HG02678 (cell line): ENCODE data around the gene TAT.
"Not testable (repeated sequence)": the region's sequence is repeated elsewhere in the genome, so short reads cannot be mapped to it uniquely, and the experiment has no call there.

Source experiments
- ATAC-seq: cut with Tn5 transposase; IDR thresholded peaks from one replicate; pipeline ENCODE4 v1.9.1; 2021; ENCODE audit warnings: mild to moderate bottlenecking, moderate library complexity; ENCODE audit not compliant: unreplicated experiment

The TAT gene

GRCh38 chr16:71585318-71585703 lies 8.4 kb upstream of the TAT start:
- no peak for ATAC-seq

GRCh38 chr16:71584543-71585317 lies 7.8 kb upstream of the TAT start:
- no peak for ATAC-seq

GRCh38 chr16:71582553-71582848 lies 5.6 kb upstream of the TAT start:
- ATAC-seq = not testable (repeated sequence)

- no peak for ATAC-seq
Observed at GRCh38 chr16:71574702-71575101, 2.2 kb downstream of the TAT start.

GRCh38 chr16:71573387-71574094 lies 3.4 kb downstream of the TAT start:
- no peak for ATAC-seq

- no peak for ATAC-seq
Observed at GRCh38 chr16:71572497-71573116, 4.3 kb downstream of the TAT start.

DNA sequence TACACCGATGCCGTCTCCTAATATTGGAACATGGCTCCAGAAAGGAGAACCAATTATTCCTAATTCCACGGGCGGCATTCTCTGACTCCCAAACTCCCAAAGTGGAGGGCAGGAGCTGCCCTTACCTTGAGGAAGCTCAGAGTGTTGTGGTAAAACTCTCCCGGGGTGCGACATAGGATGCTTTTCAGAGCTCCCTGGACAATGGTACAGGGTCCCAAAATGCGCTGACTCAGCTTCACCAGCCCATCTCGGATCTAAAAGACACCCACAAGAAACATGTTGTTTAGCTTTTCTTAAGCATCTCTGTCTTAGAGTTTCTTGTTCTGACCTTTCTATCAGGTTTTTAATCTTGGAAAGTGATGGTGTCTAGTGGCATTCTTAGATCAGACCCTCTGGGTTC lies 6.7 kb downstream of the TAT start:
- ATAC-seq = no peak

DNA sequence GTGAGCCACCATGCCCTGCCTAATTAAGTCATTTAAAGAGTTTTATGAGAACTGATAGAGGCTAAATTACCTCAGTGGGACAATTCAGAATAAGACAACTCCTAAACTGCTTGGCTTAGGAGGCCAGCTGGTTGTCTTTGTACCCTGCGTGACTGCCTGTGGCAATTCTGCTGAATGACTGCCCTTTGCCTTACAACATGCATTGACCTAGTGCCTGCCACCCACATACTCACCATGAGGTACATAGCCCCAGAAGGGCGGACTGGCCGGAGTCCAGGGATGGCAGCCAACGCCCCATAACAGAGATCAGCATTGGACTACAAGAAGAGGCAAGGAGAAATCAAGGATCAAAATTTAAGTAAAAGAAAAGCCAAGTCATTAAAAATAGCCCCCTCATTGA lies 7.3 kb downstream of the TAT start:
- ATAC-seq = no peak

- no peak for ATAC-seq
Observed at GRCh38 chr16:71568551-71568950, 8.3 kb downstream of the TAT start.

DNA sequence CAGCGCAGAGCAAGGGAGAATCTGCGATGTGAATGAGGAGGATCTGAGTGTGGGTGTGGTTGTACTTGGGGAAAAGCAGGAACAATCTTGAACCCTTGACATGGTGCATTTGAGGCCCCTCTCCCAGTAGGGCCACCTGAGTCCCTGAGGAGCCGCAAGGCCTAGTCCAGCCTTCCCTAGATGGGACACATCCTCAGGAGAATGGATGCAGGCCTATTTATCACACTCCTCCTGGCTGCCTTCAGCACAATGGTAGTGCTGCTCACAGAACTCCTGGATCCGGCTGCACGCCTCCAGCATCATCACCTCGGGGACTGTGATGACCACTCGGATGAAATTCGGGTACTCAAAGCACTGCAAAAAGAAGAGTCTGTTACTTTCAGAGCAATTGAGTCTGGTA lies 9.0 kb downstream of the TAT start:
- no peak for ATAC-seq

DNA sequence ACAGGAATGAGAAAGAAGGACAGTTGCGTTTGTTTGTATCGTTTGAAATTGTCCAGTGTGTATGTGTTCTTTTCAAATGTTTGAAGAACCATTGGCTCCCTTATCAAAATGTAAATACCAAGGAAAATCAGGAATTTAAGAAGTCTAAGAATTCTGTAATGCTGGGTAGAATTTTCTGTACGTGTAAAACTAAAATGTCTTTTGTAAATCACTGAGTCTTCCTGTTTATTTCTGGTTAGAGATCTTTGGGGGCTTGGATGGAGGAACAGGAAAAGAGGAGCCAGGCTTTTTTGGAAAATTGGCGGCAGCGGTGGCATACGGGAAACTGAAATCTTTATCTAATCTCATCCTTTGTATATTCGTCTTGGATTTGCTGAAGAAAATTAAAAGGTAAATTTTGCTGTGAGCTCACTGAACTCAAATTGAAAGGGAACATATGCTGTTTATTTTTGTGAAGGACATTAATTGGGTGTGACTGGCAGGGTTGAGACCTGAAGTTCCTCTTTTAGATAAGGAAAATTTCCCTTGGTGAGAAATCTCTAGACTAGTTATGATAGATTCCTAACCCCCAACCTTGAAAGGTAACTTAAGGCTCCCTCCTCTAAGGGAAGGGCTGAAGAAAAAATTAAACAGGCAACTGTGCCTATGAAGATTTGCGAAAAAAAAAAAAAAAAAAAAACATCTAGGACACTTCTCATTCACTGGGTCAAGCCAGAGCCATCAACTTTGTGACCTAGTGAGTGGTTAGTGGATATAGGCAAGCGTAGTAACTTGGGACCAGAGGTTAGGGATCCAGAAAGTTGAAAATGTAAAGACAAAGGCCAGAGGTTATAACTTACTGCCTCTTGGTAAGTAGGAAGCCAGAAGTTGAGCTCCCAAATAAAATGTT lies 10.8 kb downstream of the TAT start:
- no peak for ATAC-seq

DNA sequence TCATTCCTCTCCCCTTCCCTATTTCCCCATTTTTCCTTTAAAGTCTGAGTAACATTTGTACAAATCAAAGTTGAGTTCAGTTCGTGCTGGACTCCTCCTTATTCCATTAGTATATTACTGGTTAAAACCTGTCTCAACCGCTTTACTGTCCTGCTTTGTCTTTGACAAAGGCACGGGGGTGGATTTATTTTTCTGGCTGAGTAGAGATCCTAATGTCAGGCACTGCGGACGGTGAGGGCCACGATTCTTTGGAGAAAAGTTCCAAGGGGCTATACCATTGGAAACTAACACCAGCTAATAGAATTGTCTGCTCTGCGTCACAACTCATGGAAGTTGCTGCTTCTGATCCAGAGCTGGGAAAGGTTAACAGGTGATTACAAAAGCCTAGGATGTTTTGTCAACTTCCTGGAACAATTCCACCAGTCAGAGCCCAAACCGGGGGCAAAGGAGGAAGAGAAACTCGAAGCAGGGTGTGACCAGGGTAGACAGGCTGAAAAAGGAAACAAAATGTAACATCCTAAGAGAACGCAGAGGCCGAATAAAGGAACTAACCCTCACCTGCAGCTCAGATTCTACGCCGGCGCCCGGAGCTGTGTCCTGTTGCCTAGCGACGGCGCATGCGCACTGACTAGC lies 12.4 kb downstream of the TAT start:
- no peak for ATAC-seq

DNA sequence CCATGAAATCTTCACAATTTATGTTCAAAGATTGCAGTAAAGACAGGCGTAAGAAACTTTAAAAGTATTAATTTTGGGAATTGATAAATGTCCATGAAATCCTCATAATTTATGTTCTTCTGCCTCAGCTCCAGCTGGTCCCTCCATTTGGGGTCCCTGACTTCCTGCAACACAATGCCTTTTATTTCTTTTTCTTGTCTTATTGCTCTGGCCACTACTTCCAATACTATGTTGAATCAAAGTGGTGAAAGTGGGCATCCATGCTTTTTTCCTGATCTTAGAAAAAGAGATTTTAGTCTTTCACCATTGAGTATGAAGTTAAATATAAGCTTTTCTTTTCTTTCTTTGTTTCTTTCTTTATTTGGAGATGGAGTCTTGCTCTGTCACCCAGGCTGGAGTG lies 14.3 kb downstream of the TAT start:
- no peak for ATAC-seq

- not testable (repeated sequence) for ATAC-seq
Observed at GRCh38 chr16:71561886-71562285, 15.0 kb downstream of the TAT start.

DNA sequence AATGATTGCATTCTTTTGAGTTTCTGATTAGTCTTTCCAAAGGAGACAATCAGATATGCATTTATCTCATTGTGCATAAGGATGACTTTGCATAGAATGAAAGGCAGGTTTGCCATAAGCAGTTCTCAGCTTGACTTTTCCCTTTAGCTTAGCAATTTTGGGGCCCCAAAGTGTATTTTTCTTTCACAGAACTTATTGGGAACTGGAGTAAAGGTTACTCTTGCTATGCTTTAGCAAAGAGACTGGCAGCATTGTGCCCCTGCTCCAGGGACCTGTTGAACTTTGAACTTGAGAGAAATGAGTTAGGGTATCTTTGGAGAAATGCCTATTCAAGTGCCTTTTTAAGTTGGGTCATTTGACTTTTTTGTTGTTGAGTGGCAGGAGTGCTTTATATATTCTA lies 17.0 kb downstream of the TAT start:
- ATAC-seq = no peak

- no peak for ATAC-seq
Observed at GRCh38 chr16:71557954-71558582, 18.8 kb downstream of the TAT start.

GRCh38 chr16:71557299-71557698 lies 19.6 kb downstream of the TAT start:
- ATAC-seq = no peak

- no peak for ATAC-seq
Observed at GRCh38 chr16:71555230-71555891, 21.5 kb downstream of the TAT start.

- ATAC-seq = no peak
Observed at GRCh38 chr16:71552698-71553503, 24.0 kb downstream of the TAT start.
